HepG2 (cell line): ENCODE data around the gene ADAM10.

Experiments used
- ATF1 ChIP-seq: IDR thresholded peaks from 2 replicates; pipeline ENCODE4 v1.6.1; 2016; ENCODE audit warnings: mild to moderate bottlenecking, control low read depth
- EHMT2 ChIP-seq: fragments of 200-600 bp; sonication (generic); IDR thresholded peaks from 2 replicates; pipeline ENCODE4 v1.7.0; 2017; ENCODE audit warnings: antibody characterized with exemption, low read depth, low read length, borderline replicate concordance
- GTF2F1 ChIP-seq: fragments of 150-350 bp; IDR thresholded peaks from 2 replicates; pipeline ENCODE4 v1.6.1; 2014; ENCODE audit warnings: low read length
- NBN ChIP-seq: fragments of 450-650 bp; conservative IDR thresholded peaks from 2 replicates; pipeline ENCODE4 v1.6.1; 2017
- ZNF280D ChIP-seq: sonication (generic); formaldehyde crosslinking; IDR thresholded peaks from 2 replicates; pipeline ENCODE4 v1.5.1; 2020; ENCODE audit warnings: mild to moderate bottlenecking, missing genetic modification reagents
- TF ChIP-seq, protein P1 (sequence below): conservative IDR thresholded peaks from 2 replicates; pipeline ENCODE4 v1.6.1; 2018; ENCODE audit warnings: missing genetic modification reagents

DNA sequence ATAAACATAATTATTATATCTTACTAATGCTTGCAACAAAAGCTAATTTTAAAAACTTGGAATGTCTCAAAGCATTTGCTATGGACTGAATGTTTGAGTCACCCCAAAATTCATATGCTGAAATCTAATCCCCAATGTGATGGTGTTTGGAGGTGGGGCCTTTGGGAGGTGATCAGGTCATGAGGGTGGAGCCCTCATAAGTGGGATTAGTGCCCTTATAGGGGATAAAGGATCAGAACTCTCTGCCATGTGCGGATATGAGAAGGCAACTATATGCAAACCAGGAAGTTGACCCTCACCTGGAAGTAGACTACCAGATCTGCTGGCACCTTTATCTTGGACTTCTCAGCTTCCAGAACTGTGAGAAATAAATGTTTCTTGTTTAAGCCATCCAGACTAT, 180.1 kb downstream of the ADAM10 start:
- TF ChIP-seq GTF2F1 (no peak), NBN (no peak), EHMT2 (no peak), ZNF280D (CRISPR knock-in tag) (no peak), ATF1 (CRISPR knock-in tag) (no peak)
- TF ChIP-seq, protein P1, sequence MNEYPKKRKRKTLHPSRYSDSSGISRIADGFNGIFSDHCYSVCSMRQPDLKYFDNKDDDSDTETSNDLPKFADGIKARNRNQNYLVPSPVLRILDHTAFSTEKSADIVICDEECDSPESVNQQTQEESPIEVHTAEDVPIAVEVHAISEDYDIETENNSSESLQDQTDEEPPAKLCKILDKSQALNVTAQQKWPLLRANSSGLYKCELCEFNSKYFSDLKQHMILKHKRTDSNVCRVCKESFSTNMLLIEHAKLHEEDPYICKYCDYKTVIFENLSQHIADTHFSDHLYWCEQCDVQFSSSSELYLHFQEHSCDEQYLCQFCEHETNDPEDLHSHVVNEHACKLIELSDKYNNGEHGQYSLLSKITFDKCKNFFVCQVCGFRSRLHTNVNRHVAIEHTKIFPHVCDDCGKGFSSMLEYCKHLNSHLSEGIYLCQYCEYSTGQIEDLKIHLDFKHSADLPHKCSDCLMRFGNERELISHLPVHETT (CRISPR knock-in tag) = no peak
